ENCODE measurements around the gene MUCL3.

The MUCL3 gene

DNA sequence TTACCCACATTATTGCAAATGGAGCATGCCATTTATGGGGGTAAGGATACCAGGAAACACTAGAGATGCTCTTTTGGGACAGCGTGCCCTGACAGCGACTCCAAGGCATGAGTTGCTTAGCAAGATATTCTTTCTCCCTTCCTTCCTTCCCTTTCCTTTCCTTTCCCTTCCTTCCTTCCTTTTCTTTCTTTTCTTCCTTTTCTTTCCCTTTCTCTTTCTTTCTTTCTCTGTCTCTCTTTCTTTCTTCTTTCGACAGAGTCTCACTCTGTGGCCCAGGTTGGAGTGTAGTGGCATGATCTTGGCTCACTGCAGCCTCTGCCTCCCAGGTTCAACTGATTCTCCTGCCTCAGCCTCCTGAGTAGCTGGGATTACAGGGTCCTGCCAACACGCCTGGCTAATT lies 3.3 kb downstream of the MUCL3 start:
- TF ChIP-seq, protein P1, sequence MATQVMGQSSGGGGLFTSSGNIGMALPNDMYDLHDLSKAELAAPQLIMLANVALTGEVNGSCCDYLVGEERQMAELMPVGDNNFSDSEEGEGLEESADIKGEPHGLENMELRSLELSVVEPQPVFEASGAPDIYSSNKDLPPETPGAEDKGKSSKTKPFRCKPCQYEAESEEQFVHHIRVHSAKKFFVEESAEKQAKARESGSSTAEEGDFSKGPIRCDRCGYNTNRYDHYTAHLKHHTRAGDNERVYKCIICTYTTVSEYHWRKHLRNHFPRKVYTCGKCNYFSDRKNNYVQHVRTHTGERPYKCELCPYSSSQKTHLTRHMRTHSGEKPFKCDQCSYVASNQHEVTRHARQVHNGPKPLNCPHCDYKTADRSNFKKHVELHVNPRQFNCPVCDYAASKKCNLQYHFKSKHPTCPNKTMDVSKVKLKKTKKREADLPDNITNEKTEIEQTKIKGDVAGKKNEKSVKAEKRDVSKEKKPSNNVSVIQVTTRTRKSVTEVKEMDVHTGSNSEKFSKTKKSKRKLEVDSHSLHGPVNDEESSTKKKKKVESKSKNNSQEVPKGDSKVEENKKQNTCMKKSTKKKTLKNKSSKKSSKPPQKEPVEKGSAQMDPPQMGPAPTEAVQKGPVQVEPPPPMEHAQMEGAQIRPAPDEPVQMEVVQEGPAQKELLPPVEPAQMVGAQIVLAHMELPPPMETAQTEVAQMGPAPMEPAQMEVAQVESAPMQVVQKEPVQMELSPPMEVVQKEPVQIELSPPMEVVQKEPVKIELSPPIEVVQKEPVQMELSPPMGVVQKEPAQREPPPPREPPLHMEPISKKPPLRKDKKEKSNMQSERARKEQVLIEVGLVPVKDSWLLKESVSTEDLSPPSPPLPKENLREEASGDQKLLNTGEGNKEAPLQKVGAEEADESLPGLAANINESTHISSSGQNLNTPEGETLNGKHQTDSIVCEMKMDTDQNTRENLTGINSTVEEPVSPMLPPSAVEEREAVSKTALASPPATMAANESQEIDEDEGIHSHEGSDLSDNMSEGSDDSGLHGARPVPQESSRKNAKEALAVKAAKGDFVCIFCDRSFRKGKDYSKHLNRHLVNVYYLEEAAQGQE (IDR thresholded peaks at IDR 0.05; ENCODE audit: insufficient replicate concordance, low read depth), result no peak
- TF ChIP-seq CTCF (IDR thresholded peaks at IDR 0.05; ENCODE audit: insufficient read depth, low read length) (no peak), POLR2AphosphoS5 (IDR thresholded peaks at IDR 0.05; ENCODE audit: low read depth) (no peak), SPI1 (IDR thresholded peaks at IDR 0.05; ENCODE audit: borderline replicate concordance, low read depth) (no peak), GABPA (IDR thresholded peaks at IDR 0.05; ENCODE audit: low read depth) (no peak)
- H3K4me3 ChIP-seq (replicated peaks; ENCODE audit: insufficient read depth, low read length), result no peak overlapping the region
- no peak for DNase-seq (ENCODE audit: low read depth in 1 of 2, low spot score in 1 of 2)

GRCh38 chr6:30945281-30945680 lies 4.5 kb downstream of the MUCL3 start:
- no peak overlapping the region for H3K27ac ChIP-seq (replicated peaks)
- no peak for TF ChIP-seq SPI1 (IDR thresholded peaks at IDR 0.05; ENCODE audit: borderline replicate concordance, low read depth)
- no peak overlapping the region for H3K4me3 ChIP-seq (replicated peaks; ENCODE audit: insufficient read depth, low read length)
- peaks cover 32% of the 10 kb centered on the region for H3K27me3 ChIP-seq (ENCODE audit: insufficient read depth, poor library complexity, severe bottlenecking)
- DNase-seq (ENCODE audit: low read depth in 1 of 2, low spot score in 1 of 2), result no peak

More for the DNA sequence above, 3.3 kb downstream of the MUCL3 start:
- Histone ChIP-seq H3K27me3 (ENCODE audit: insufficient read depth, poor library complexity, severe bottlenecking) (peaks cover 32% of the 10 kb centered on the region), H3K27ac (replicated peaks) (no peak overlapping the region)

DNA sequence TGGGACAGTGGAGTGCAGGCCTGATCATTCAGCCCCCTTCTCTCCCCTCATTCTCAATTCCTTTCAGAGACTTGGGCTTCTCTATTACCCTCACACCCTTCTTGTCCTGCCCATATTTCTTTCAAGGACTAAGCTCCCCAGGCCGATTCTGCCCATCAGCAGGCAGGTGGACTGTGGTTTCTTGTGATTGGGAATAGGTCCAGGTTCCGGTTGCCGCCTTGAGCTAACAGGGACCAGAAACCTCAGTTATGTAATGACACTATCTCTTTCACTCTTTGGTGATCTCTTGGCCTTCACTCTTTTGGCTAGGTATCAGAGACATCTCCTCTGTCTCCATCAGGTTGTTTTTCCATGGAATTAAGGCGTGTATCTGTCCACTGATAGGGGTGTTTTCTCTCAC lies 6.5 kb downstream of the MUCL3 start:
- no peak for DNase-seq (ENCODE audit: low read depth in 1 of 2, low spot score in 1 of 2)
- Histone ChIP-seq H3K27me3 (ENCODE audit: insufficient read depth, poor library complexity, severe bottlenecking) (peaks cover 30% of the 10 kb centered on the region), H3K27ac (replicated peaks) (no peak overlapping the region)

More for the DNA sequence above, 6.5 kb downstream of the MUCL3 start:
- TF ChIP-seq, protein P1 (IDR thresholded peaks at IDR 0.05; ENCODE audit: insufficient replicate concordance, low read depth), result no peak
- TF ChIP-seq CTCF (IDR thresholded peaks at IDR 0.05; ENCODE audit: insufficient read depth, low read length) (no peak), SPI1 (IDR thresholded peaks at IDR 0.05; ENCODE audit: borderline replicate concordance, low read depth) (no peak), POLR2AphosphoS5 (IDR thresholded peaks at IDR 0.05; ENCODE audit: low read depth) (no peak), GABPA (IDR thresholded peaks at IDR 0.05; ENCODE audit: low read depth) (no peak)
- H3K4me3 ChIP-seq (replicated peaks; ENCODE audit: insufficient read depth, low read length), result no peak overlapping the region

Measured in HL-60 (cell line).